HG02840 (cell line): Measurements from ENCODE around the gene UTP20.

Experiments
- ATAC-seq: cut with Tn5 transposase; IDR thresholded peaks from one replicate; pipeline ENCODE4 v1.9.1; 2021; ENCODE audit warnings: mild to moderate bottlenecking, moderate library complexity, moderate number of reproducible peaks; ENCODE audit not compliant: unreplicated experiment, low FRiP score

Gene UTP20

GRCh38 chr12:101424620-101425019 is 144.7 kb downstream of the UTP20 start:
- no peak for ATAC-seq

GRCh38 chr12:101430456-101430855 is 150.6 kb downstream of the UTP20 start:
- no peak for ATAC-seq

- ATAC-seq: no peak
Measured at GRCh38 chr12:101436136-101436535, 156.2 kb downstream of the UTP20 start.
